ENCODE measurements around the gene SRRM3. TPM values are rescaled to one million over a fixed set of nuclear protein-coding genes. Genes with fewer than 3 reads are reported as not detected.

The SRRM3 gene
- total RNA-seq, 2 experiments from 2014 or later: not detected

- ChIA-PET CTCF (interaction anchor here (0.7 to 8.3 kb wide), 12 partner anchors 9 to 788 kb away, joined by 3 to 69 read pairs (median 5); partner anchors contain the start of genes MDH2, STYXL1 and YWHAG), POLR2A (interaction anchor here (0.5 to 3.7 kb wide), 8 partner anchors 13 to 271 kb away, joined by 3 to 34 read pairs (median 3); partner anchors contain the start of genes HSPB1, MDH2, STYXL1 and YWHAG)
Measured at GRCh38 chr7:76318488-76319353, 117.0 kb downstream of the SRRM3 start.

GRCh38 chr7:76325092-76325491 is 123.4 kb downstream of the SRRM3 start:
- POLR2A ChIA-PET: no interaction called here
- CTCF ChIA-PET: interaction anchor here (0.7 to 1.3 kb wide), 2 partner anchors 9 to 305 kb away, joined by 3 read pairs; no protein-coding TSS in a partner anchor

GRCh38 chr7:76325811-76326210 is 124.1 kb downstream of the SRRM3 start:
- ChIA-PET POLR2A (no interaction called here), CTCF (interaction anchor here (1.3 kb wide), 1 partner anchor 10 kb away, joined by 3 read pairs; no protein-coding TSS in a partner anchor)

- CTCF ChIA-PET: interaction anchor here (1.3 to 3.0 kb wide), 2 partner anchors 9 to 13 kb away, joined by 4 to 9 read pairs; no protein-coding TSS in a partner anchor
- POLR2A ChIA-PET: interaction anchor here (0.5 to 2.5 kb wide), 2 partner anchors 25 to 38 kb away, joined by 3 to 8 read pairs; no protein-coding TSS in a partner anchor
Measured at GRCh38 chr7:76326646-76327233, 125.0 kb downstream of the SRRM3 start.

- POLR2A ChIA-PET: interaction anchor here (2.5 kb wide), 1 partner anchor 24 kb away, joined by 8 read pairs; no protein-coding TSS in a partner anchor
- CTCF ChIA-PET: interaction anchor here (1.3 to 3.0 kb wide), 3 partner anchors 9 to 14 kb away, joined by 4 to 9 read pairs (median 4); no protein-coding TSS in a partner anchor
Measured at GRCh38 chr7:76327610-76328009, 125.9 kb downstream of the SRRM3 start.

- ChIA-PET CTCF (interaction anchor here (1.4 to 3.0 kb wide), 2 partner anchors 10 to 13 kb away, joined by 4 to 9 read pairs; no protein-coding TSS in a partner anchor), POLR2A (interaction anchor here (0.5 to 2.5 kb wide), 2 partner anchors 23 to 573 kb away, joined by 7 to 8 read pairs; no protein-coding TSS in a partner anchor)
Measured at GRCh38 chr7:76328389-76328788, 126.7 kb downstream of the SRRM3 start.

GRCh38 chr7:76329479-76329878 is 127.8 kb downstream of the SRRM3 start:
- POLR2A ChIA-PET: no interaction called here

GRCh38 chr7:76330261-76330660 is 128.6 kb downstream of the SRRM3 start:
- CTCF ChIA-PET: interaction anchor here (1.0 kb wide), 1 partner anchor 15 kb away, joined by 3 read pairs; no protein-coding TSS in a partner anchor
- POLR2A ChIA-PET: no interaction called here

More at GRCh38 chr7:76329479-76329878, 127.8 kb downstream of the SRRM3 start:
- CTCF ChIA-PET: no interaction called here

- CTCF ChIA-PET: interaction anchor here (1.0 kb wide), 1 partner anchor 16 kb away, joined by 3 read pairs; no protein-coding TSS in a partner anchor
- POLR2A ChIA-PET: interaction anchor here (0.7 to 0.9 kb wide), 2 partner anchors 12 to 1123 kb away, joined by 3 to 7 read pairs; no protein-coding TSS in a partner anchor
Measured at GRCh38 chr7:76330673-76331072, 129.0 kb downstream of the SRRM3 start.

- ChIA-PET POLR2A (no interaction called here), CTCF (interaction anchor here (1.6 kb wide), 1 partner anchor 18 kb away, joined by 5 read pairs; no protein-coding TSS in a partner anchor)
Measured at GRCh38 chr7:76332078-76332477, 130.4 kb downstream of the SRRM3 start.

- POLR2A ChIA-PET: interaction anchor here (0.6 kb wide), 1 partner anchor 24 kb away, joined by 4 read pairs; no protein-coding TSS in a partner anchor
- CTCF ChIA-PET: interaction anchor here (1.4 kb wide), 1 partner anchor 11 kb away, joined by 4 read pairs; no protein-coding TSS in a partner anchor
Measured at GRCh38 chr7:76333511-76334101, 131.9 kb downstream of the SRRM3 start.

- ChIA-PET CTCF (interaction anchor here (0.6 to 1.8 kb wide), 3 partner anchors 12 to 997 kb away, joined by 4 read pairs; no protein-coding TSS in a partner anchor), POLR2A (no interaction called here)
Measured at GRCh38 chr7:76334320-76334967, 132.7 kb downstream of the SRRM3 start.

GRCh38 chr7:76335417-76335816 is 133.7 kb downstream of the SRRM3 start:
- ChIA-PET CTCF (interaction anchor here (0.9 to 1.8 kb wide), 2 partner anchors 8 to 18 kb away, joined by 3 to 4 read pairs; no protein-coding TSS in a partner anchor), POLR2A (interaction anchor here (0.6 kb wide), 1 partner anchor 273 kb away, joined by 5 read pairs; no protein-coding TSS in a partner anchor)

GRCh38 chr7:76336094-76336493 is 134.4 kb downstream of the SRRM3 start:
- CTCF ChIA-PET: interaction anchor here (1.8 kb wide), 1 partner anchor 19 kb away, joined by 4 read pairs; no protein-coding TSS in a partner anchor
- POLR2A ChIA-PET: interaction anchor here (0.6 kb wide), 1 partner anchor 272 kb away, joined by 5 read pairs; no protein-coding TSS in a partner anchor
